Left lung (tissue), 10 donors: ENCODE measurements around the gene EPHA5. TPM values are rescaled to one million over a fixed set of nuclear protein-coding genes. Genes with fewer than 3 reads are reported as not detected.

Experiments
- ATAC-seq: fragments of 200-7000 bp; cut with Tn5 transposase; one replicate; pipeline ENCODE4 v1.9.1; 2020; ENCODE audit warnings: moderate library complexity
- DNase-seq, 4 donors: peaks; one replicate each; pipeline ENCODE4 v3.0.0-alpha.2; 2013 to 2020
- H3K27ac ChIP-seq, 2 donors: fragments of 200-600 bp; sonication (generic) in 1 of 2; one replicate each; pipeline versions ENCODE4 v1.5.0 to v1.8.0; 2020 to 2021
- H3K27me3 ChIP-seq, 2 donors: fragments of 200-600 bp; sonication (generic) in 1 of 2; one replicate each; pipeline versions ENCODE4 v1.5.0 to v1.8.0; 2020 to 2021
- H3K36me3 ChIP-seq, 2 donors: fragments of 200-600 bp; sonication (generic) in 1 of 2; one replicate each; pipeline versions ENCODE4 v1.5.0 to v1.8.0; 2020 to 2021
- H3K4me1 ChIP-seq, 2 donors: fragments of 200-600 bp; one replicate each; pipeline ENCODE4 v1.8.0; 2021
- H3K4me3 ChIP-seq, 2 donors: fragments of 200-600 bp; sonication (generic) in 1 of 2; one replicate each; pipeline versions ENCODE4 v1.5.0 to v1.8.0; 2020 to 2021; ENCODE audit warnings: mild to moderate bottlenecking in 1 of 2
- H3K9me3 ChIP-seq, 2 donors: fragments of 200-600 bp; sonication (generic) in 1 of 2; one replicate each; pipeline versions ENCODE4 v1.5.0 to v1.8.0; 2020 to 2021
- intact Hi-C, 2 donors: fragments of 100-400 bp; cut with DNase I; formaldehyde crosslinking; loops; one replicate each; pipeline versions ENCODE4 v1.11.2 to v1.14.2; 2022
- polyA plus RNA-seq, 6 donors: library from polyadenylated mRNA; unstranded; fragments of 120-200 nt; gene quantifications; one replicate each; pipeline ENCODE4 v1.2.1, GENCODE V29; 2013; ENCODE audit not compliant: insufficient read length in 6 of 6
- total RNA-seq, 2 donors: library from RNA; stranded (reverse); fragmentation: NEBNext Ultra II Directional; extraction: Animal tissue kit (Norgen Biotek cat#: 25700); gene quantifications; one replicate each; pipeline ENCODE4 v1.2.1, GENCODE V29; 2021
- TF ChIP-seq, protein P1 (sequence below), 2 donors: fragments of 200-600 bp; sonication (generic) in 1 of 2; IDR thresholded peaks; one replicate each; pipeline versions ENCODE4 v1.5.0 to v1.8.0; 2021; ENCODE audit warnings: antibody characterized with exemption in 2 of 2
- donor health status: DM: no; HTN: yes; CAD: no.
- donor health status: DM: no; HTN: no; CAD: no.

Gene EPHA5
- total and polyA plus RNA-seq, 8 donors: 0.01 to 0.12 (median 0.08) TPM; not detected in 2

GRCh38 chr4:65635051-65635821 is 35.1 kb downstream of the EPHA5 start:
- TF ChIP-seq, protein P1, sequence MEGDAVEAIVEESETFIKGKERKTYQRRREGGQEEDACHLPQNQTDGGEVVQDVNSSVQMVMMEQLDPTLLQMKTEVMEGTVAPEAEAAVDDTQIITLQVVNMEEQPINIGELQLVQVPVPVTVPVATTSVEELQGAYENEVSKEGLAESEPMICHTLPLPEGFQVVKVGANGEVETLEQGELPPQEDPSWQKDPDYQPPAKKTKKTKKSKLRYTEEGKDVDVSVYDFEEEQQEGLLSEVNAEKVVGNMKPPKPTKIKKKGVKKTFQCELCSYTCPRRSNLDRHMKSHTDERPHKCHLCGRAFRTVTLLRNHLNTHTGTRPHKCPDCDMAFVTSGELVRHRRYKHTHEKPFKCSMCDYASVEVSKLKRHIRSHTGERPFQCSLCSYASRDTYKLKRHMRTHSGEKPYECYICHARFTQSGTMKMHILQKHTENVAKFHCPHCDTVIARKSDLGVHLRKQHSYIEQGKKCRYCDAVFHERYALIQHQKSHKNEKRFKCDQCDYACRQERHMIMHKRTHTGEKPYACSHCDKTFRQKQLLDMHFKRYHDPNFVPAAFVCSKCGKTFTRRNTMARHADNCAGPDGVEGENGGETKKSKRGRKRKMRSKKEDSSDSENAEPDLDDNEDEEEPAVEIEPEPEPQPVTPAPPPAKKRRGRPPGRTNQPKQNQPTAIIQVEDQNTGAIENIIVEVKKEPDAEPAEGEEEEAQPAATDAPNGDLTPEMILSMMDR (IDR thresholded peaks at IDR 0.05): no peak
- Histone ChIP-seq H3K4me1 (no peaks in the 10 kb centered on the region), H3K9me3 (no peaks in the 10 kb centered on the region), H3K4me3 (no peak overlapping the region), H3K36me3 (no peaks in the 10 kb centered on the region), H3K27me3 (no peaks in the 10 kb centered on the region), H3K27ac (no peak overlapping the region)
- ATAC-seq (no peak), DNase-seq (no peak)
- intact Hi-C loops: no loop called here

GRCh38 chr4:65624651-65625050 is 45.6 kb downstream of the EPHA5 start:
- TF ChIP-seq, protein P1 (IDR thresholded peaks at IDR 0.05): no peak
- intact Hi-C loops: no loop called here
- ATAC-seq (no peak), DNase-seq (no peak)
- Histone ChIP-seq H3K27me3 (no peaks in the 10 kb centered on the region), H3K4me1 (no peaks in the 10 kb centered on the region), H3K36me3 (no peaks in the 10 kb centered on the region), H3K9me3 (no peaks in the 10 kb centered on the region), H3K4me3 (no peak overlapping the region), H3K27ac (no peak overlapping the region)

GRCh38 chr4:65623506-65623905 is 46.8 kb downstream of the EPHA5 start:
- no peak for DNase-seq
- Histone ChIP-seq H3K4me1 (no peaks in the 10 kb centered on the region), H3K9me3 (no peaks in the 10 kb centered on the region), H3K27me3 (no peaks in the 10 kb centered on the region), H3K4me3 (no peak overlapping the region), H3K36me3 (no peaks in the 10 kb centered on the region), H3K27ac (no peak overlapping the region)
- ATAC-seq: no peak
- intact Hi-C loops: no loop called here
- TF ChIP-seq, protein P1 (IDR thresholded peaks at IDR 0.05): no peak

- Histone ChIP-seq H3K4me1 (no peaks in the 10 kb centered on the region), H3K27ac (no peak overlapping the region), H3K4me3 (no peak overlapping the region), H3K9me3 (no peaks in the 10 kb centered on the region), H3K36me3 (no peaks in the 10 kb centered on the region), H3K27me3 (no peaks in the 10 kb centered on the region)
- intact Hi-C loops: no loop called here
- DNase-seq: no peak
- TF ChIP-seq, protein P1 (IDR thresholded peaks at IDR 0.05): no peak
- ATAC-seq: no peak
Measured at GRCh38 chr4:65617416-65617815, 52.9 kb downstream of the EPHA5 start.

GRCh38 chr4:65604515-65604914 is 65.8 kb downstream of the EPHA5 start:
- Histone ChIP-seq H3K9me3 (no peaks in the 10 kb centered on the region), H3K27me3 (no peaks in the 10 kb centered on the region), H3K27ac (no peak overlapping the region), H3K4me1 (no peaks in the 10 kb centered on the region), H3K36me3 (no peaks in the 10 kb centered on the region), H3K4me3 (no peak overlapping the region)
- DNase-seq: no peak
- TF ChIP-seq, protein P1 (IDR thresholded peaks at IDR 0.05): no peak
- intact Hi-C loops: no loop called here
- ATAC-seq: no peak
